GM19455 (cell line): ENCODE results near the gene TIAM2.
"Not testable (repeated sequence)": the region's sequence is repeated elsewhere in the genome, so short reads cannot be mapped to it uniquely, and the experiment has no call there.

Source experiments
- ATAC-seq: cut with Tn5 transposase; IDR thresholded peaks from one replicate; pipeline ENCODE4 v1.9.1; 2021; ENCODE audit not compliant: unreplicated experiment

The TIAM2 gene

GRCh38 chr6:155093430-155093829 is 98.3 kb downstream of the TIAM2 start:
- no peak for ATAC-seq

GRCh38 chr6:155100087-155100486 is 105.0 kb downstream of the TIAM2 start:
- no peak for ATAC-seq

- no peak for ATAC-seq
Measured at GRCh38 chr6:155100591-155100990, 105.5 kb downstream of the TIAM2 start.

GRCh38 chr6:155103083-155103645 is 108.0 kb downstream of the TIAM2 start:
- ATAC-seq = not testable (repeated sequence)

GRCh38 chr6:155103816-155104366 is 108.8 kb downstream of the TIAM2 start:
- ATAC-seq = no peak

GRCh38 chr6:155106456-155107115 is 111.5 kb downstream of the TIAM2 start:
- ATAC-seq = no peak

- no peak for ATAC-seq
Measured at GRCh38 chr6:155107432-155108069, 112.4 kb downstream of the TIAM2 start.

GRCh38 chr6:155108070-155108820 is 113.1 kb downstream of the TIAM2 start:
- no peak for ATAC-seq

GRCh38 chr6:155110721-155111120 is 115.6 kb downstream of the TIAM2 start:
- no peak for ATAC-seq

GRCh38 chr6:155112757-155113156 is 117.6 kb downstream of the TIAM2 start:
- ATAC-seq = no peak

GRCh38 chr6:155115893-155116570 is 120.9 kb downstream of the TIAM2 start:
- ATAC-seq = no peak

GRCh38 chr6:155116571-155116910 is 121.4 kb downstream of the TIAM2 start:
- ATAC-seq = no peak

GRCh38 chr6:155117256-155117655 is 122.1 kb downstream of the TIAM2 start:
- ATAC-seq = no peak

- no peak for ATAC-seq
Measured at GRCh38 chr6:155117785-155118184, 122.7 kb downstream of the TIAM2 start.

GRCh38 chr6:155119201-155119600 is 124.1 kb downstream of the TIAM2 start:
- ATAC-seq = not testable (repeated sequence)

GRCh38 chr6:155120034-155120433 is 124.9 kb downstream of the TIAM2 start:
- ATAC-seq = no peak

GRCh38 chr6:155121294-155121693 is 126.2 kb downstream of the TIAM2 start:
- no peak for ATAC-seq

GRCh38 chr6:155121699-155122098 is 126.6 kb downstream of the TIAM2 start:
- no peak for ATAC-seq

GRCh38 chr6:155122199-155122950 is 127.3 kb downstream of the TIAM2 start:
- ATAC-seq = no peak

- no peak for ATAC-seq
Measured at GRCh38 chr6:155123520-155123919, 128.4 kb downstream of the TIAM2 start.
